Mesenteric fat pad (tissue), 1 donor: Measurements from ENCODE around the gene NAP1L5. TPM values are rescaled to one million over a fixed set of nuclear protein-coding genes. Genes with fewer than 3 reads are reported as not detected.

Experiments used
- DNase-seq: peaks from one replicate; pipeline ENCODE4 v3.0.0-alpha.2; 2020; ENCODE audit warnings: low spot score
- long read RNA-seq: library from polyadenylated mRNA; unstranded; transcript quantifications from one replicate; pipeline ENCODE4 v2.0.0, GENCODE V29; 2020
- total RNA-seq: library from RNA; stranded (reverse); fragmentation: NEBNext Ultra II Directional; extraction: Animal tissue kit (Norgen Biotek cat#: 25700); gene quantifications from one replicate; pipeline ENCODE4 v1.2.1, GENCODE V29; 2021
- donor health status: DM: yes; HTN: yes; CAD: no.

The NAP1L5 gene
- total RNA-seq: 6.5 TPM
- long read RNA-seq, transcript NAP1L5-201 (1 exons, 1,915 nt): major isoform, 12 of 12 reads
- long read RNA-seq, partial matches to known transcripts: 0 of 12 reads
- long read RNA-seq, other reads (novel, unspliced or antisense): 0 of 12 reads

GRCh38 chr4:88697588-88698329 lies at the start of gene NAP1L5:
NAP1L5 (minus strand) TSS chr4:88697829; CDS start chr4:88697754, 75 bp downstream.
- DNase-seq: no peak

- no peak for DNase-seq
Observed at GRCh38 chr4:88747351-88747750, 49.7 kb upstream of the NAP1L5 start.

- no peak for DNase-seq
Observed at GRCh38 chr4:88746206-88746605, 48.6 kb upstream of the NAP1L5 start.

- no peak for DNase-seq
Observed at GRCh38 chr4:88745581-88746163, 48.0 kb upstream of the NAP1L5 start.

- no peak for DNase-seq
Observed at GRCh38 chr4:88745175-88745574, 47.5 kb upstream of the NAP1L5 start.

GRCh38 chr4:88744609-88745008 lies 47.0 kb upstream of the NAP1L5 start:
- DNase-seq: no peak

- no peak for DNase-seq
Observed at GRCh38 chr4:88743696-88744095, 46.1 kb upstream of the NAP1L5 start.

- DNase-seq: no peak
Observed at GRCh38 chr4:88742561-88742960, 44.9 kb upstream of the NAP1L5 start.

GRCh38 chr4:88738180-88738579 lies 40.6 kb upstream of the NAP1L5 start:
- DNase-seq: no peak

GRCh38 chr4:88737307-88737941 lies 39.8 kb upstream of the NAP1L5 start:
- no peak for DNase-seq

GRCh38 chr4:88736264-88736663 lies 38.6 kb upstream of the NAP1L5 start:
- no peak for DNase-seq

- DNase-seq: no peak
Observed at GRCh38 chr4:88735564-88735963, 37.9 kb upstream of the NAP1L5 start.

GRCh38 chr4:88734403-88734949 lies 36.8 kb upstream of the NAP1L5 start:
- DNase-seq: no peak

GRCh38 chr4:88732714-88733368 lies 35.2 kb upstream of the NAP1L5 start:
- DNase-seq: no peak

GRCh38 chr4:88731381-88731780 lies 33.8 kb upstream of the NAP1L5 start:
- DNase-seq: no peak

- no peak for DNase-seq
Observed at GRCh38 chr4:88730811-88731210, 33.2 kb upstream of the NAP1L5 start.

GRCh38 chr4:88729146-88729760 lies 31.6 kb upstream of the NAP1L5 start:
- DNase-seq: no peak

- no peak for DNase-seq
Observed at GRCh38 chr4:88728146-88728545, 30.5 kb upstream of the NAP1L5 start.

GRCh38 chr4:88725986-88726385 lies 28.4 kb upstream of the NAP1L5 start:
- DNase-seq: no peak

GRCh38 chr4:88725143-88725542 lies 27.5 kb upstream of the NAP1L5 start:
- no peak for DNase-seq

- DNase-seq: no peak
Observed at GRCh38 chr4:88724406-88724805, 26.8 kb upstream of the NAP1L5 start.
